ENCODE data around the gene NR1D1.

GRCh38 chr17:40112718-40113109, 12.3 kb upstream of the NR1D1 start:
- TF ChIP-seq CTCF (IDR thresholded peaks at IDR 0.05) (no peak), POLR2A (IDR thresholded peaks at IDR 0.05) (no peak)

Measured in testis (tissue), 2 donors.